AG04449 (cell line): Measurements from ENCODE around the gene ARIH1.

Experiments
- CTCF ChIA-PET: fragments of 350-600 bp; formaldehyde crosslinking; extraction: SDS; loops from one replicate; lab custom pipeline; 2021; ENCODE audit warnings: antibody characterized with exemption; lab: Yijun Ruan, JAX
- POLR2A ChIA-PET: fragments of 400-600, 350-600 bp; formaldehyde crosslinking; extraction: SDS; loops from one replicate; lab custom pipeline; 2020; ENCODE audit warnings: antibody characterized with exemption, inconsistent platforms; lab: Yijun Ruan, JAX
- DNase-seq: peaks from one replicate; pipeline ENCODE4 v3.0.0-alpha.2; 2010; ENCODE audit warnings: low read depth, low spot score
- H3K4me3 ChIP-seq: 2 replicates; pipeline ENCODE4 v1.5.1; 2011; ENCODE audit warnings: low read depth, mild to moderate bottlenecking, control low read depth, low read length
- CTCF ChIP-seq: IDR thresholded peaks from one replicate; pipeline ENCODE4 v1.5.1; 2011; ENCODE audit warnings: mild to moderate bottlenecking, moderate library complexity, low read length, control low read depth, inconsistent platforms; ENCODE audit not compliant: insufficient read depth; ENCODE audit errors: missing control alignments

ARIH1 gene

GRCh38 chr15:72559781-72560180 is 85.7 kb downstream of the ARIH1 start:
- TF ChIP-seq CTCF = no peak
- H3K4me3 ChIP-seq = no peak overlapping the region
- ChIA-PET CTCF (interaction anchor here (1.2 kb wide), 2 partner anchors 9 to 40 kb away, joined by 3 to 5 read pairs; no protein-coding TSS in a partner anchor), POLR2A (no interaction called here)
- no peak for DNase-seq

- no peak for DNase-seq
- CTCF ChIA-PET = interaction anchor here (1.2 kb wide), 3 partner anchors 8 to 87 kb away, joined by 3 to 5 read pairs (median 4); partner anchors contain the start of gene ARIH1
- no peak for TF ChIP-seq CTCF
- POLR2A ChIA-PET = no interaction called here
- H3K4me3 ChIP-seq = no peak overlapping the region
Observed at GRCh38 chr15:72560458-72560857, 86.3 kb downstream of the ARIH1 start.

DNA sequence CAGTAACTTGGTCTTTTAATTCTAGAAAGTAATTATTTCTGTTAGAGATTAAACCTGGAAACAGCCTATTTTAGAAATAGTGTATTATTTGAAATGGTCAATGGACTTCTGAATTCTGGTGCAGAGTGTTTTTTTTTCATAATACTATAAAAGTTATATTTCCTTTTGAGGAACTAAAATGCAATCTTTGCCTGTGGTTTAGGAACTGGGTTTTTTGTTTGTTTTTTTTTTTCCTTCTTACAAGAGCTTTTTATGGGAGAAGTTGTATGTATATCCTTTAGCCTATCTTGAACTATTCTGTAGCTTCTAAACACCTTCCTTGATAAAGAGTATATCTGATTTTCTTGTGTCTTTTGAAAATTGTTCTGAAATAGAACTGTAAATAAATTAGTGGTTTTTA is 88.3 kb downstream of the ARIH1 start:
- TF ChIP-seq CTCF = no peak
- ChIA-PET POLR2A (no interaction called here), CTCF (interaction anchor here (1.3 kb wide), 1 partner anchor 11 kb away, joined by 3 read pairs; no protein-coding TSS in a partner anchor)
- H3K4me3 ChIP-seq = no peak overlapping the region
- DNase-seq = no peak

DNA sequence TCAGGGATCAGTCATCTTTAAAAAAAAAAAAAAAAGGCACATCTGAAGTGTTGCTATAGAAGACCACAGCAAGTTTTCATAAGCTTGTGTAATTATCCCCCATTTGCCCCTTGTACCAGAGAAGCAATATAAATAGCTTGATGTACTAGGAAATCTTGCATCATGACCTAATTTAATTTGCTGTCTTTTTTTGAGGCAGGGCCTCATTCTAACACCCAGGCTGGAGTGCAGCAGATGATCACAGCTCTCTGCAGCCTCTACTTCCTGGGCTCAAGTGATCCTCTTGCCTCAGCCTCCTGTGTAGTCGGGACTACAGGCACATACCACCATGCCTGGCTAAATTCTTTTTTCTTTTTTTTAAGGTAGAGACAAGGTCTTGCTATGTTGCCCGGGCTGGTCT is 88.7 kb downstream of the ARIH1 start:
- DNase-seq = no peak
- ChIA-PET CTCF (no interaction called here), POLR2A (no interaction called here)
- TF ChIP-seq CTCF = no peak
- no peak overlapping the region for H3K4me3 ChIP-seq

DNA sequence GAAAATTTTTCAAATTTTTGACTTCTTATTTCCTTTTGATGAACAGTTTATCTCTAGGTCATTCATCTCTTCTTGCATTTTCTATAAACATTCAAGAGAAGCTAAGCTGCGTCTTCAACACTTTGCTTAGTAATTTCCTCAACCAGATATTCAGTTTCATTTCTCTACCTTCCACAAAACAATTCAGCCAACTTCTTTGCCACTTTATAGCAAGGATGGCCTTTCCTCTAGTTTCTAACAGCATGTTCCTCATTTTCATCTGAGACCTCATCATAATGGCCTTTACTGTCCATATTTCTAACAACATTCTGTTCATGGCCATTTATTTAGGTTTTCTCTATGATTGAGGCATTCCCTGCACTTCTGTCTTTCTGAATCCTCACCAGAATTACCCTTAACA is 90.0 kb downstream of the ARIH1 start:
- no peak for TF ChIP-seq CTCF
- ChIA-PET CTCF (no interaction called here), POLR2A (no interaction called here)
- no peak overlapping the region for H3K4me3 ChIP-seq
- no peak for DNase-seq

GRCh38 chr15:72566973-72567372 is 92.8 kb downstream of the ARIH1 start:
- no peak for TF ChIP-seq CTCF
- CTCF ChIA-PET = interaction anchor here (2.6 kb wide), 1 partner anchor 33 kb away, joined by 9 read pairs; no protein-coding TSS in a partner anchor

More at GRCh38 chr15:72566973-72567372, 92.8 kb downstream of the ARIH1 start:
- POLR2A ChIA-PET = no interaction called here
- H3K4me3 ChIP-seq = no peak overlapping the region
- no peak for DNase-seq
